ENCODE results near the gene KREMEN1. TPM values are rescaled to one million over a fixed set of nuclear protein-coding genes. Genes with fewer than 3 reads are reported as not detected.
A peak's percentile ranks its signal among the peaks of the same experiment; 100 is the strongest.
"Not testable (repeated sequence)": the region's sequence is repeated elsewhere in the genome, so short reads cannot be mapped to it uniquely, and the experiment has no call there.

The KREMEN1 gene
- total and polyA plus RNA-seq, 4 donors, result 8.8 to 27.5 (median 20.1) TPM

DNA sequence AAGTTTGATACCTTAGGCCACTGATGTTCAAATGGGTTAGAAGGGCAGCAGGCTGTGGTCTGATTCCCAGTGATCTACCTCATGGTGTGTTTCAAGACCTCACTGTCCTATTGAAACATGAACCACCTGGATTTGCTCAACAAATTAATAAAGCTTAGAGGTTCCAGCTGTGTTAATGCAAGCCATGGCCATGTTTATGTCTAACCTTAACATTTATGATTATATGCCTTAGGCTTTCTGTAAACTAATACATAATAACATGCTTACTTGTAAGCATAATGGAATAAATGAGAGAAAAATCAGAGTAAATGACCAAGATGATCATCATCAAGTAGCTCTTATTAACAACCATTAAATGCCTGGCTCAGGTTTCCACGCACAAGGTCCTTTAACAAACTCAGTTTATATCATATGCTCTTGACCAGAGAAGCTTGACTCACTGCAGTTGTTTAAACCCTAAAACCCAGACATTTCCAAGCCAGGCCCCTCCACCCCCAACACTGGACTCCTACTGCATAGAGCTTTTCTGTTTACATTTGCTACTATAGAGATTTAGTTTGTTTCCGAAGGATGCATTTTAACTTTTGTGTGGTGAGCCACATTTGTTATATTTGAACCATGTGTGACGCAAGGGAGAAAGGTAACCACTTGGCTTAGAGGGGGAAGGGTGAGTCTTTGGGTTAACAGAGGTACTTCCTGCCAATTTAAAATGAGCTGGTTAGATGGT is 43.7 kb downstream of the KREMEN1 start:
- Histone ChIP-seq H3K4me1 (ENCODE audit: control insufficient read depth in 5 of 5, insufficient read depth in 5 of 5, low read length in 5 of 5) (peaks cover 0 to 29% (median 6%) of the 10 kb centered on the region in 5 donors), H3K36me3 (ENCODE audit: control insufficient read depth in 4 of 4, insufficient read depth in 4 of 4, low read length in 4 of 4) (peaks cover 0 to 12% (median 4%) of the 10 kb centered on the region in 4 donors), H3K9ac (ENCODE audit: insufficient read depth in 1 of 2, low read length in 2 of 2) (no peak overlapping the region), H3K27me3 (ENCODE audit: control insufficient read depth in 3 of 3, insufficient read depth in 3 of 3, low read length in 2 of 3) (no peaks in the 10 kb centered on the region), H3K4me3 (no peak overlapping the region), H3K9me3 (ENCODE audit: control insufficient read depth in 4 of 4, insufficient read depth in 3 of 4, low read length in 3 of 4) (peaks cover 0 to 4% (median 0%) of the 10 kb centered on the region in 4 donors), H3K27ac (ENCODE audit: low read depth in 1 of 2, low read length in 1 of 2) (no peak overlapping the region)
- TF ChIP-seq, protein P1, sequence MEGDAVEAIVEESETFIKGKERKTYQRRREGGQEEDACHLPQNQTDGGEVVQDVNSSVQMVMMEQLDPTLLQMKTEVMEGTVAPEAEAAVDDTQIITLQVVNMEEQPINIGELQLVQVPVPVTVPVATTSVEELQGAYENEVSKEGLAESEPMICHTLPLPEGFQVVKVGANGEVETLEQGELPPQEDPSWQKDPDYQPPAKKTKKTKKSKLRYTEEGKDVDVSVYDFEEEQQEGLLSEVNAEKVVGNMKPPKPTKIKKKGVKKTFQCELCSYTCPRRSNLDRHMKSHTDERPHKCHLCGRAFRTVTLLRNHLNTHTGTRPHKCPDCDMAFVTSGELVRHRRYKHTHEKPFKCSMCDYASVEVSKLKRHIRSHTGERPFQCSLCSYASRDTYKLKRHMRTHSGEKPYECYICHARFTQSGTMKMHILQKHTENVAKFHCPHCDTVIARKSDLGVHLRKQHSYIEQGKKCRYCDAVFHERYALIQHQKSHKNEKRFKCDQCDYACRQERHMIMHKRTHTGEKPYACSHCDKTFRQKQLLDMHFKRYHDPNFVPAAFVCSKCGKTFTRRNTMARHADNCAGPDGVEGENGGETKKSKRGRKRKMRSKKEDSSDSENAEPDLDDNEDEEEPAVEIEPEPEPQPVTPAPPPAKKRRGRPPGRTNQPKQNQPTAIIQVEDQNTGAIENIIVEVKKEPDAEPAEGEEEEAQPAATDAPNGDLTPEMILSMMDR (IDR thresholded peaks at IDR 0.05; ENCODE audit: control extremely low read depth, extremely low read depth), result no peak
- 86 to 91% methylated on average over 3 of the region's 3 CpGs for WGBS, 2 donors
- DNase-seq (peak in 2 of 3 donors; percentile 29 to 37), ATAC-seq (ENCODE audit: insufficient read depth, low FRiP score) (no peak)

DNA sequence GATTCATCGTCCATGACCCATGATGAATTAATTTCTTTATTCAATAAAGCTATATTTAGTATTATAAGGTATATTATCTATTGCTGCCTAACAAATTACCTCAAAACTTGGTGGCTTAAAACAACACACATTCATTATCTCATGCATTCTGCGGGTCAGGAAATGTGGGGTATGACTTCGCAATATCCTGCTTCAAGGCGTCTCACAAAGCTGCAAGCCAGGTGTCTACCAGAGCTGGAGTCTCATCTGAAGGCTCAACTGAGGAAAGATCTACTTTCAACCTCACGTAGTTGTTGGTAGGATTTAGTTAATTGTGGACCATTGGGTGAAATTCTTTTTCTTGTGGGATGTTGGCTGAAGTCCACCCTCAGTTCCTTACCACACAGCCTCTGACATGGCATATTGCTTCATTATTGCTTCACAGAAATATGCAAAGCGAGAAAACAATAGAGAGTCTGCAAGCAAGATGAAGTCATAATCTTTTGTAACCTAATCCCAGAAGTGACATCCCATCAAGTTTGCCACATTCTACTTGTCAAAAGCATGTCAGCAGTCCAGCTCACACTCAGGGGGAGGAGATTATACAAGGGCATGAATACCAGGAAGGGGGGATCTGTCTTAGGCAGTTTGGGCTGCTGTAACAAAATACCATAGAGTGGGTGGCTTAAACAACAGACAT is 45.1 kb downstream of the KREMEN1 start:
- ATAC-seq (ENCODE audit: insufficient read depth, low FRiP score) (peak; percentile 41), DNase-seq (no peak)
- Histone ChIP-seq H3K9me3 (ENCODE audit: control insufficient read depth in 4 of 4, insufficient read depth in 3 of 4, low read length in 3 of 4) (peaks cover 0 to 4% (median 0%) of the 10 kb centered on the region in 4 donors), H3K27ac (ENCODE audit: low read depth in 1 of 2, low read length in 1 of 2) (no peak overlapping the region), H3K36me3 (ENCODE audit: control insufficient read depth in 4 of 4, insufficient read depth in 4 of 4, low read length in 4 of 4) (peaks cover 0 to 12% (median 4%) of the 10 kb centered on the region in 4 donors), H3K4me1 (ENCODE audit: control insufficient read depth in 5 of 5, insufficient read depth in 5 of 5, low read length in 5 of 5) (peaks cover 0 to 22% (median 3%) of the 10 kb centered on the region in 5 donors), H3K9ac (ENCODE audit: insufficient read depth in 1 of 2, low read length in 2 of 2) (no peak overlapping the region), H3K4me3 (no peak overlapping the region), H3K27me3 (ENCODE audit: control insufficient read depth in 3 of 3, insufficient read depth in 3 of 3, low read length in 2 of 3) (no peaks in the 10 kb centered on the region)
- TF ChIP-seq, protein P1 (IDR thresholded peaks at IDR 0.05; ENCODE audit: control extremely low read depth, extremely low read depth), result no peak
- WGBS, 2 donors, result 56 to 81% methylated on average over 6 of the region's 6 CpGs

DNA sequence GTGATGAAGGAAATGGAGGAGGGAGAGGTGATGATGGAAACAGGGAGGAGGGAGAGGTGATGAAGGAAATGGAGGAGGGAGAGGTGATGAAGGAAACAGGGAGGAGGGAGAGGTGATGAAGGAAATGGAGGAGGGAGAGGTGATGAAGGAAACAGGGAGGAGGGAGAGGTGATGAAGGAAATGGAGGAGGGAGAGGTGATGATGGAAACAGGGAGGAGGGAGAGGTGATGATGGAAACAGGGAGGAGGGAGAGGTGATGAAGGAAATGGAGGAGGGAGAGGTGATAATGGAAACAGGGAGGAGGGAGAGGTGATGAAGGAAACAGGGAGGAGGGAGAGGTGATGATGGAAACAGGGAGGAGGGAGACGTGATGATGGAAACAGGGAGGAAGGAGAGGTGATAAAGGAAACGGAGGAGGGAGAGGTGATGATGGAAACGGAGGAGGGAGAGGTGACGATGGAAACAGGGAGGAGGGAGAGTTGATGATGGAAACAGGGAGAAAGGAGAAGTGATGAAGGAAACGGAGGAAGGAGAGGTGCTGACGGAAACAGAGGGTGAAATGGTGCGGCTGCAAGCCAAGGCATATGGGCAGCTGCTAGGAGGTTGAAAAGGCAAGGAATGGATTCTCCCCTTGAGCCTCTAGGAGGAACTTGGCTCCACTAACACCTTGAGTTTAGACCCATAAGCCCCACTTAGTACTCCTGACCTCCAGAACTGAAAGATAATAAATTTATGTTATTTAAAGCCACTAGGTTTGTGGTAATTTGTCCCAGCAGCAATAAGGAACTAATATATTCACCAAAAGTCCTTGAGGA is 47.5 kb downstream of the KREMEN1 start:
- H3K27me3 ChIP-seq (ENCODE audit: control insufficient read depth in 3 of 3, insufficient read depth in 3 of 3, low read length in 2 of 3); H3K9ac ChIP-seq (ENCODE audit: insufficient read depth in 1 of 2, low read length in 2 of 2); DNase-seq; H3K4me3 ChIP-seq; ATAC-seq (ENCODE audit: insufficient read depth, low FRiP score); H3K27ac ChIP-seq (ENCODE audit: low read depth in 1 of 2, low read length in 1 of 2); H3K9me3 ChIP-seq (ENCODE audit: control insufficient read depth in 4 of 4, insufficient read depth in 3 of 4, low read length in 3 of 4): not testable (repeated sequence)
- WGBS, 2 donors, result 81 to 86% methylated on average over 6 of the region's 7 CpGs
- Histone ChIP-seq H3K4me1 (ENCODE audit: control insufficient read depth in 5 of 5, insufficient read depth in 5 of 5, low read length in 5 of 5) (peaks cover 0 to 13% (median 0%) of the 10 kb centered on the region in 5 donors), H3K36me3 (ENCODE audit: control insufficient read depth in 4 of 4, insufficient read depth in 4 of 4, low read length in 4 of 4) (peaks cover 0 to 28% (median 4%) of the 10 kb centered on the region in 4 donors)

All from lung (tissue), 12 donors.